Glutamatergic neuron (in vitro differentiated cells): ENCODE data around the gene GPATCH11. TPM values are rescaled to one million over a fixed set of nuclear protein-coding genes. Genes with fewer than 3 reads are reported as not detected.
A peak's percentile ranks its signal among the peaks of the same experiment; 100 is the strongest.

Experiments
- DNase-seq: peaks from one replicate; pipeline ENCODE4 v3.0.0; 2022
- H3K27ac Mint-ChIP-seq: one replicate; pipeline ENCODE4 v1.8.0; 2020; ENCODE audit warnings: mild to moderate bottlenecking, mixed read lengths, inconsistent platforms; ENCODE audit not compliant: unreplicated experiment
- H3K27me3 Mint-ChIP-seq: one replicate; pipeline ENCODE4 v1.8.0; 2020; ENCODE audit warnings: mild to moderate bottlenecking, moderate library complexity, mixed read lengths, inconsistent platforms; ENCODE audit not compliant: unreplicated experiment
- H3K36me3 Mint-ChIP-seq: one replicate; pipeline ENCODE4 v1.8.0; 2020; ENCODE audit warnings: mild to moderate bottlenecking, mixed read lengths, inconsistent platforms; ENCODE audit not compliant: unreplicated experiment
- H3K4me1 Mint-ChIP-seq: one replicate; pipeline ENCODE4 v1.8.0; 2020; ENCODE audit warnings: mild to moderate bottlenecking, low read depth, mixed read lengths, inconsistent platforms; ENCODE audit not compliant: unreplicated experiment
- H3K4me3 Mint-ChIP-seq: one replicate; pipeline ENCODE4 v1.8.0; 2020; ENCODE audit warnings: mild to moderate bottlenecking, mixed read lengths, inconsistent platforms; ENCODE audit not compliant: unreplicated experiment
- H3K9me3 Mint-ChIP-seq: one replicate; pipeline ENCODE4 v1.8.0; 2020; ENCODE audit warnings: mild to moderate bottlenecking, moderate library complexity, mixed read lengths, inconsistent platforms; ENCODE audit not compliant: unreplicated experiment
- CTCF ChIP-seq: fragments of 200-600 bp; sonication (generic); IDR thresholded peaks from one replicate; pipeline ENCODE4 v1.5.0; 2021; ENCODE audit not compliant: partially characterized antibody, unreplicated experiment
- long read RNA-seq: library from polyadenylated mRNA; unstranded; transcript quantifications from one replicate; pipeline ENCODE4 v2.0.0, GENCODE V29; 2020; ENCODE audit not compliant: unreplicated experiment
- total RNA-seq: library from RNA; stranded (reverse); fragmentation: NEBNext Ultra II Directional; extraction: Animal tissue kit (Norgen Biotek cat#: 25700); gene quantifications from one replicate; pipeline ENCODE4 v1.2.1, GENCODE V29; 2021; ENCODE audit not compliant: unreplicated experiment

Gene GPATCH11
- 13.2 TPM for total RNA-seq
- long read RNA-seq, partial matches to known transcripts, result 7 of 7 reads
- long read RNA-seq, other reads (novel, unspliced or antisense), result 0 of 7 reads

DNA sequence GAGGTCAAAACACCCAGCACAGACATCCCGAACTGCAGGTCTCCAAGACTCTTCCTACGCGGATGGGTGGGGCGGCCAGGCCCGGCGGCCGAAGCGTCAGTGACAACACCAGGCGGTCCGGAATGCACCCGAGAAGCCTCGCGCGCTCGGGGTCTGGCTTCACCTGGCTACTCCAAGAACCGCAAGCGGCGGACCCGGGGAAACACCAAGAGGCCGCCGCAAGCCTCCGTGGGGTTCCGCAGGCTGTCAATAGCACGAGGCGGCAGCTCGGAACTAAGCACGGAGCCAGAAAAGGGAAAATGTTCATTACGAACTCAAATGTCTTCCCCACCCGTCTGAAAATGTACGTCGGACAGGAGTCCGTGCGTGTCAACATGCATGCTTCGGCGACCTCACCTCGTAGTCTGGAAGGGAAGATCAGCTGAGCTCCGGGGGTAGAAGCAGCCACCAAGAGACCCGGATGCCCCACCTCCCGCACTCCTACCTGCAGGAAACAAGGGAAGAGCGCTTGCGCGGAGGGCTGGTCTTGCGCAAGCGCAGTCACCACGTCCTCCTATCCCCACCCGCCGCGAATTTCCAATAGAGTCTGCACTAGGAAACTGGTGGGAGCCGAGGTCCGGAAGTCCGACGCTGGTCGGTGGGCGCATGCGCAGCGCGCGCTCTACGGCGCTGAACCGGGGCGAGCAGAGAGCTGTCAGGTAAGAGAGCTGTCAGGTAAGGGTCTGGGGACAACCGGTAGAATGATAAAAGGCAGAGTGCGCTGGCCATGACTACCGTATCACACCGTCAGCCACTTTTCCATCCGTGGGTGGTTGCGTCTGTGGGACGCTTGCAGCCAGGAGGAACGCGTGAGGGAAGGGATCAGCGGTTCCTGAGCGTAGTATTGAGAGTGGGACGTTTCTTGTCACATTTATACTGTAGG is at the start of gene GPATCH11, which contains the start of gene HEATR5B:
Gene GPATCH11 (plus strand): TSS at position 646 of the 922 bp plus-strand sequence. CDS start 3,864 bp downstream, outside the sequence.
Gene HEATR5B (minus strand): TSS at position 500 of the 922 bp plus-strand sequence. CDS start 958 bp downstream, outside the sequence.
- H3K36me3 Mint-ChIP-seq, result no peaks in the 10 kb centered on the region
- peak; percentile 93 for DNase-seq
- no peak within 1 kb of the TSS for H3K27ac Mint-ChIP-seq
- peaks cover 4% of the 10 kb centered on the region for H3K4me1 Mint-ChIP-seq
- TF ChIP-seq CTCF, result no peak
- peaks cover 2% of the 10 kb centered on the region for H3K9me3 Mint-ChIP-seq
- no peaks in the 10 kb centered on the region for H3K27me3 Mint-ChIP-seq
- H3K4me3 Mint-ChIP-seq, result no peak within 1 kb of the TSS

- TF ChIP-seq CTCF, result no peak
- Mint-ChIP-seq H3K27ac (no peak overlapping the region), H3K27me3 (no peaks in the 10 kb centered on the region), H3K36me3 (no peaks in the 10 kb centered on the region), H3K4me1 (no peaks in the 10 kb centered on the region), H3K9me3 (no peaks in the 10 kb centered on the region), H3K4me3 (no peak overlapping the region)
- DNase-seq, result no peak
These were observed 46.5 kb upstream of the GPATCH11 start for GRCh38 chr2:37037771-37038170.

- no peak overlapping the region for H3K4me3 Mint-ChIP-seq
- no peaks in the 10 kb centered on the region for H3K27me3 Mint-ChIP-seq
- no peak for DNase-seq
- no peaks in the 10 kb centered on the region for H3K36me3 Mint-ChIP-seq
- no peak overlapping the region for H3K27ac Mint-ChIP-seq
- H3K4me1 Mint-ChIP-seq, result no peaks in the 10 kb centered on the region
- no peak for TF ChIP-seq CTCF
- no peaks in the 10 kb centered on the region for H3K9me3 Mint-ChIP-seq
These were observed 44.7 kb upstream of the GPATCH11 start for GRCh38 chr2:37039580-37039979.

DNA sequence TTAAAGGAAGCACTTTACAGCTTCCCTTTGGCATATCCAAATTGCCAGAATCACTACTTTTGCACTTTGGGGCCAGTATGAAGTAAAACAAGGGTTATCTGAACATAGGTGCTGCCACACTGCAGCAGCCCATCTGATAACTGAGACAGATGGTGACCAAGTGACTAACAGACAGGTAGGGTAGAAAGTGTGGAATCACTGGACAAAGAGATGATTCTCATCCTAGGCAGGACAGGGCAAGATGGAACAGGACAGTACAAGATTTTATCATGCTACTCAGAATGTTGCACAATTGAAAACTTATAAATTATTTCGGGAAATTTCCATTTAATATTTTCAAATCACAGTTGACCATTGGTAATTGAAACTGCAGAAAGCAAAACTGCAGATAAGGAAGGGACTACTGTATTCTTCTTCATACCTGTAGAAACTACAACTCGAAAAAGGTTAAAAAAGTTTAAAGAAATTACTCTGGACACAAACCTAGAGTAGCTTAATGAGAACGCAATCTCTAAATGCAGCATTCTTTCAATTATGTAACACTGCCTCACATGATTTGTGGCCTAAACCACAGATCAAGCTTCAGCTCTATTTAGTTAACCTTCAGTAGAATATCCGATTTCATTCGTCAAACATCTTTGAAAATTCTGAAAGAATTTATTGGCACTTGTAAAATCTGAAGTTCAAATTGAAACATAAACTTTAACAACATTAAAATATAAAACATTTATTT is 31.6 kb upstream of the GPATCH11 start:
- Mint-ChIP-seq H3K27me3 (no peaks in the 10 kb centered on the region), H3K9me3 (no peaks in the 10 kb centered on the region), H3K27ac (no peak overlapping the region), H3K4me1 (no peaks in the 10 kb centered on the region), H3K36me3 (no peaks in the 10 kb centered on the region), H3K4me3 (no peak overlapping the region)
- DNase-seq, result no peak
- no peak for TF ChIP-seq CTCF
